K562 (cell line): ENCODE results near the gene SDK1. TPM values are rescaled to one million over a fixed set of nuclear protein-coding genes. Genes with fewer than 3 reads are reported as not detected.

ENCODE experiments used
- ATAC-seq: fragments of 200-7000 bp; cut with Tn5 transposase; 3 replicates; pipeline ENCODE4 v1.9.1; 2020; ENCODE audit warnings: moderate library complexity
- BruUV-seq: library from RNA; stranded (reverse); fragments of 400-500 nt; replicated peaks from 2 replicates; lab custom pipeline; 2021; lab: Mats Ljungman, UMichigan
- CTCF ChIA-PET: fragments of 300-600 bp; formaldehyde crosslinking; extraction: SDS; loops from one replicate; lab custom pipeline; 2021; ENCODE audit warnings: low intra/inter-chr PET ratio; lab: Yijun Ruan, JAX
- POLR2A ChIA-PET: fragments of 300-600, 350-650 bp; sonication (Branson Sonifier 250); formaldehyde crosslinking; extraction: SDS; loops from one replicate; lab custom pipeline; 2021; ENCODE audit warnings: antibody characterized with exemption, inconsistent platforms; lab: Yijun Ruan, JAX
- DNase-seq, 4 experiments: peaks; one replicate each; pipeline versions ENCODE4 v3.0.0 to v3.0.0-alpha.2; 2011 to 2018; ENCODE audit warnings: low spot score in 3 of 4, mixed read lengths in 3 of 4; ENCODE audit errors: extremely low read depth in 1 of 4
- FAIRE-seq: peaks from 2 replicates; lab custom pipeline; 2011; peaks lifted over from hg19 to GRCh38; lab: Jason Lieb, UNC
- H2AFZ ChIP-seq: 2 replicates; pipeline ENCODE4 v1.6.0; 2011; ENCODE audit warnings: low read depth, low read length, control low read depth, inconsistent platforms
- H3K27ac ChIP-seq: fragments of 200-600 bp; 3 replicates; pipeline ENCODE4 v1.8.0; 2011; ENCODE audit warnings: low read depth, mild to moderate bottlenecking, control low read depth, inconsistent platforms, low read length, moderate library complexity, mixed read lengths; ENCODE audit errors: extremely low read depth
- H3K27me3 ChIP-seq, 2 experiments: fragments of 300-600 bp in 1 of 2; 2 replicates in 1 of 2; 3 replicates in 1 of 2; pipeline versions ENCODE4 v1.6.0 to v1.8.0; 2011; ENCODE audit warnings: inconsistent platforms in 2 of 2, low read length in 2 of 2, mild to moderate bottlenecking in 1 of 2, mixed read lengths in 1 of 2, moderate library complexity in 1 of 2; ENCODE audit not compliant: control insufficient read depth in 2 of 2, insufficient read depth in 2 of 2
- H3K36me3 ChIP-seq: fragments of 300-600 bp; 3 replicates; pipeline ENCODE4 v1.8.0; 2011; ENCODE audit warnings: mild to moderate bottlenecking, low read length, inconsistent platforms; ENCODE audit not compliant: control insufficient read depth, insufficient read depth
- H3K4me1 ChIP-seq, 2 experiments: fragments of 200-600 bp in 1 of 2; replicated peaks in 1 of 2; 2 replicates in 1 of 2; 3 replicates in 1 of 2; pipeline versions ENCODE4 v1.5.1 to v1.8.0; 2011; ENCODE audit warnings: inconsistent platforms in 2 of 2, low read length in 2 of 2, mild to moderate bottlenecking in 1 of 2, mixed read lengths in 1 of 2, moderate library complexity in 1 of 2; ENCODE audit not compliant: control insufficient read depth in 2 of 2, insufficient read depth in 2 of 2
- H3K4me2 ChIP-seq: 2 replicates; pipeline ENCODE4 v1.6.1; 2011; ENCODE audit warnings: low read length, control low read depth, inconsistent platforms, mixed read lengths; ENCODE audit not compliant: insufficient read depth
- H3K4me3 ChIP-seq: fragments of 200-600 bp; sonication (generic), shearing (Covaris generic); 2 replicates; pipeline ENCODE4 v1.5.1; 2016; ENCODE audit warnings: control low read depth, inconsistent platforms
- H3K79me2 ChIP-seq: fragments of 200-600 bp; 3 replicates; pipeline ENCODE4 v1.8.0; 2011; ENCODE audit warnings: low read length, inconsistent platforms; ENCODE audit not compliant: control insufficient read depth, insufficient read depth
- H3K9ac ChIP-seq, 2 experiments: 2 replicates each; pipeline versions ENCODE4 v1.6.0 to v1.6.1; 2011; ENCODE audit warnings: low read depth in 2 of 2, low read length in 2 of 2, control low read depth in 1 of 2, inconsistent platforms in 1 of 2, mild to moderate bottlenecking in 1 of 2, mixed read lengths in 1 of 2; ENCODE audit not compliant: insufficient read depth in 1 of 2
- H3K9me1 ChIP-seq: one replicate; pipeline ENCODE4 v1.6.0; 2011; ENCODE audit warnings: inconsistent platforms, mild to moderate bottlenecking, low read length, moderate library complexity; ENCODE audit not compliant: control insufficient read depth, insufficient read depth
- H3K9me3 ChIP-seq: replicated peaks from 2 replicates; pipeline ENCODE4 v1.5.1; 2011; ENCODE audit warnings: low read depth, low read length, inconsistent platforms; ENCODE audit not compliant: control insufficient read depth, insufficient read depth
- H4K20me1 ChIP-seq: replicated peaks from 2 replicates; pipeline ENCODE4 v1.6.1; 2011; ENCODE audit warnings: low read length, inconsistent platforms, mixed read lengths; ENCODE audit not compliant: control insufficient read depth, insufficient read depth
- DIDO1 ChIP-seq: fragments of 450-650 bp; IDR thresholded peaks from 2 replicates; pipeline ENCODE4 v1.6.1; 2016; ENCODE audit warnings: low read depth, missing biosample characterization, missing genetic modification characterization
- NFRKB ChIP-seq: fragments of 450-650 bp; IDR thresholded peaks from 2 replicates; pipeline ENCODE4 v1.6.1; 2016; ENCODE audit warnings: low read depth
- NR1H2 ChIP-seq: sonication (generic); formaldehyde crosslinking; IDR thresholded peaks from 2 replicates; pipeline ENCODE4 v1.4.0; 2020; ENCODE audit warnings: mild to moderate bottlenecking, missing genetic modification reagents
- SPI1 ChIP-seq: IDR thresholded peaks from 2 replicates; pipeline ENCODE4 v1.6.1; 2011; ENCODE audit warnings: low read depth, low read length, control low read depth, borderline replicate concordance
- SREBF1 ChIP-seq: fragments of 150-350 bp; IDR thresholded peaks from 2 replicates; pipeline ENCODE4 v1.6.1; 2014; ENCODE audit warnings: antibody characterized with exemption, low read depth, low read length, borderline replicate concordance
- THRA ChIP-seq: fragments of 450-650 bp; IDR thresholded peaks from 2 replicates; pipeline ENCODE4 v1.6.1; 2017; ENCODE audit warnings: mild to moderate bottlenecking, moderate library complexity
- ZNF121 ChIP-seq: sonication (generic); formaldehyde crosslinking; conservative IDR thresholded peaks from 2 replicates; pipeline ENCODE4 v1.8.0; 2022; ENCODE audit warnings: missing genetic modification reagents
- WGBS: fragments of 100-300 bp; shearing (Covaris generic); methylation state at CpG from one replicate; pipeline ENCODE4 v1.1.6; 2016; ENCODE audit warnings: low coverage, mixed read lengths; ENCODE audit not compliant: insufficient coverage; ENCODE audit errors: missing lambda C conversion rate; 5-methylcytosine and 5-hydroxymethylcytosine counted together
- in situ Hi-C: fragments of 300-500 bp; cut with MboI; formaldehyde crosslinking; loops from 4 replicates; pipeline ENCODE4 v1.15.0; 2018; ENCODE audit warnings: inconsistent platforms, mixed read lengths
- intact Hi-C: fragments of 100-400 bp; cut with micrococcal nuclease; formaldehyde crosslinking; loops from 2 replicates; pipeline ENCODE4 v1.14.2; 2022
- polyA plus RNA-seq, 8 experiments: library from polyadenylated mRNA; depleted of rRNA in 4 of 8; stranded (reverse) in 5 of 8; unstranded in 3 of 8; fragments of >200 nt; fragmentation: Nextera tagmentation in 2 of 8; fragmentation: Illumina TruSeq in 1 of 8; extraction: Ambion mirVana in 2 of 8; extraction: Trizol in 1 of 8; gene quantifications; 2 replicates each; pipeline versions ENCODE4 v1.2.1 to v1.2.3, GENCODE V29; 2011 to 2014; ENCODE audit warnings: inconsistent platforms in 1 of 8, missing spikeins in 1 of 8
- total RNA-seq, 7 experiments: library from RNA; depleted of rRNA in 6 of 7; stranded (reverse); fragments of >200 nt in 6 of 7; fragmentation: Illumina TruSeq in 2 of 7; extraction: Trizol in 2 of 7; gene quantifications; 2 replicates each; pipeline versions ENCODE4 v1.2.1 to v1.2.3, GENCODE V29; 2011 to 2021; ENCODE audit warnings: low replicate concordance in 1 of 7
- TF ChIP-seq, protein P1 (sequence below): fragments of 250-450 bp; sonication (Bioruptor Pico); IDR thresholded peaks from 2 replicates; pipeline ENCODE4 v1.5.0; 2021

SDK1 gene
- total and polyA plus RNA-seq, 9 of the 15 experiments (the other 6 are each of a cell fraction or from before 2014, with no cell fraction given) = 0.16 TPM; not detected in 8

DNA sequence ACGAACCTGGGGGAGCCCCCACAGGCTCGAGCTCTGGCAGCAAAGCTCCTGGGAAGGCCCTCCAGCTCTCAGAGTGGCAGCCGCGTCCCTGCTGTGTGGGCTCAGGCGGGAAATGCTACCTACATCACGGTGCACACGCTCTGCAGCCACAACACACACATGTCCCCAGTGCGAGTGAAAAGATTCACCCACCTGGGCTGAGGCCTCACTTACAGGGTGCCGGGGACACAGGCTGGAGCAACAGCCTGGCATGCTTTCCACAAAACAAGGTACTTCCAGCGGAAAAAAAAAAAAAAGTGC, 970.6 kb downstream of the SDK1 start (continued):
- TF ChIP-seq NFRKB = no peak
- TF ChIP-seq THRA = no peak

DNA sequence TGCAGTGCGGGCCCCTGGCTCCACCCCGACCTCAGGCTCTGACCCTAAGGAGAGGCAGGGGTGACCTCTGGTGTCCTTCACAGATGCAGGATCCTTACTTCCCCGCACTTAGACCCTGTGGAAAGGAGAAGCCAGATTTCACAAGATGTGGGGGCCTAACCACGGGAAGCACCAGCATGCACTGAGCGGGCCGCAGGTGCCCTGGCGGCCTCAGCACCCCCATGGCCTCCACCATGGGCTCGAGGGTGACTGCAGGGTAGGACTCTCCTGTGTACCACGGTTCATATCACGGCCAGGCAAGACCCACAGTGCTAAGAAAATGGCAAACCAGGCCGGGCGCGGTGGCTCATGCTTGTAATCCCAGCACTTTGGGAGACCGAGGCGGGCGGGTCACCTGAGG, 971.1 kb downstream of the SDK1 start:
- H2AFZ ChIP-seq = no peak overlapping the region
- TF ChIP-seq, protein P1, sequence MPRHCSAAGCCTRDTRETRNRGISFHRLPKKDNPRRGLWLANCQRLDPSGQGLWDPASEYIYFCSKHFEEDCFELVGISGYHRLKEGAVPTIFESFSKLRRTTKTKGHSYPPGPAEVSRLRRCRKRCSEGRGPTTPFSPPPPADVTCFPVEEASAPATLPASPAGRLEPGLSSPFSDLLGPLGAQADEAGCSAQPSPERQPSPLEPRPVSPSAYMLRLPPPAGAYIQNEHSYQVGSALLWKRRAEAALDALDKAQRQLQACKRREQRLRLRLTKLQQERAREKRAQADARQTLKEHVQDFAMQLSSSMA (CRISPR knock-in tag) = no peak
- no peak for TF ChIP-seq DIDO1 (tag)
- TF ChIP-seq ZNF121 (CRISPR knock-in tag) = no peak
- TF ChIP-seq NR1H2 (CRISPR knock-in tag) = no peak
- TF ChIP-seq SREBF1 = no peak
- TF ChIP-seq SPI1 = no peak
- CTCF ChIA-PET = no interaction called here
- H4K20me1 ChIP-seq = no peaks in the 10 kb centered on the region
- FAIRE-seq = no peak
- no peaks in the 10 kb centered on the region for H3K9me1 ChIP-seq
- no peak overlapping the region for H3K27ac ChIP-seq
- POLR2A ChIA-PET = no interaction called here
- DNase-seq = no peak
- no TSS peak for BruUV-seq
- intact Hi-C loops = no loop called here
- H3K9me3 ChIP-seq = no peaks in the 10 kb centered on the region
- 2% methylated on average over 14 of the region's 16 CpGs for WGBS
- peaks cover 8 to 61% of the 10 kb centered on the region in 2 experiments; a peak in 3 of 5 replicates for H3K27me3 ChIP-seq
- H3K79me2 ChIP-seq = no peaks in the 10 kb centered on the region
- ATAC-seq = no peak
- no peaks in the 10 kb centered on the region for H3K4me1 ChIP-seq
- H3K9ac ChIP-seq = no peak overlapping the region
- H3K4me3 ChIP-seq = no peak overlapping the region
- H3K4me2 ChIP-seq = no peak overlapping the region
- in situ Hi-C loops = no loop called here
- H3K36me3 ChIP-seq = no peaks in the 10 kb centered on the region
